Uterus (tissue), 2 donors: ENCODE data around the gene CREG1.

Source experiments
- CTCF ChIP-seq, 4 experiments: fragments of 200-600 bp in 2 of 4; fragments of 450-650 bp in 2 of 4; sonication (generic) in 2 of 4; IDR thresholded peaks; one replicate each; pipeline ENCODE4 v1.5.1; 2016 to 2019; ENCODE audit warnings: antibody characterized with exemption in 4 of 4, mild to moderate bottlenecking in 2 of 4, moderate library complexity in 1 of 4
- POLR2A ChIP-seq, 2 donors: fragments of 450-650 bp; IDR thresholded peaks; one replicate each; pipeline ENCODE4 v1.6.1; 2016; ENCODE audit warnings: antibody characterized with exemption in 2 of 2, mild to moderate bottlenecking in 1 of 2, moderate library complexity in 1 of 2

DNA sequence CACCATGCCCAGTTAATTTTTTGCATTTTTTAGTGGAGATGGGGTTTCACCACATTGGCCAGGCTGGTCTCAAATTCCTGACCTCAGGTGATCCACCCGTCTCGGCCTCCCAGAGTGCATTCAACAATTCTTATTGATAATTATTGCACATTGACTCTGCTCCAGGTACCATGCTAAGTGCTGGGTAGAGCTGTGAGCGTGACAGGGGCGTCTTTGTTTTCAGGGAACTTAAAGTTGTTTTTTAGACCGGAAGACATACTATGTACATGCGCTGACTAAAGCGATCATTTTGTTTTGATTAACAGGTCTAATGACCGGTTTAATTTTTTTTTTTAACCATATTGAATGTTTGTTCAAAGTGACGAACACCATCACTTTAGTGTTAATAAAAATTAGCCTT lies 39.3 kb downstream of the CREG1 start:
- TF ChIP-seq POLR2A (IDR thresholded peaks at IDR 0.05), result no peak
- TF ChIP-seq CTCF (IDR thresholded peaks at IDR 0.05), result no peak
